GM18867 (cell line): ENCODE data around the gene UNC13A.
A peak's percentile ranks its signal among the peaks of the same experiment; 100 is the strongest.
"Not testable (repeated sequence)": the region's sequence is repeated elsewhere in the genome, so short reads cannot be mapped to it uniquely, and the experiment has no call there.

Experiments used
- ATAC-seq: cut with Tn5 transposase; IDR thresholded peaks from one replicate; pipeline ENCODE4 v1.9.1; 2021; ENCODE audit warnings: mild to moderate bottlenecking, moderate library complexity; ENCODE audit not compliant: unreplicated experiment

Gene UNC13A

GRCh38 chr19:17606590-17607185 lies 81.5 kb downstream of the UNC13A start:
- ATAC-seq = no peak

DNA sequence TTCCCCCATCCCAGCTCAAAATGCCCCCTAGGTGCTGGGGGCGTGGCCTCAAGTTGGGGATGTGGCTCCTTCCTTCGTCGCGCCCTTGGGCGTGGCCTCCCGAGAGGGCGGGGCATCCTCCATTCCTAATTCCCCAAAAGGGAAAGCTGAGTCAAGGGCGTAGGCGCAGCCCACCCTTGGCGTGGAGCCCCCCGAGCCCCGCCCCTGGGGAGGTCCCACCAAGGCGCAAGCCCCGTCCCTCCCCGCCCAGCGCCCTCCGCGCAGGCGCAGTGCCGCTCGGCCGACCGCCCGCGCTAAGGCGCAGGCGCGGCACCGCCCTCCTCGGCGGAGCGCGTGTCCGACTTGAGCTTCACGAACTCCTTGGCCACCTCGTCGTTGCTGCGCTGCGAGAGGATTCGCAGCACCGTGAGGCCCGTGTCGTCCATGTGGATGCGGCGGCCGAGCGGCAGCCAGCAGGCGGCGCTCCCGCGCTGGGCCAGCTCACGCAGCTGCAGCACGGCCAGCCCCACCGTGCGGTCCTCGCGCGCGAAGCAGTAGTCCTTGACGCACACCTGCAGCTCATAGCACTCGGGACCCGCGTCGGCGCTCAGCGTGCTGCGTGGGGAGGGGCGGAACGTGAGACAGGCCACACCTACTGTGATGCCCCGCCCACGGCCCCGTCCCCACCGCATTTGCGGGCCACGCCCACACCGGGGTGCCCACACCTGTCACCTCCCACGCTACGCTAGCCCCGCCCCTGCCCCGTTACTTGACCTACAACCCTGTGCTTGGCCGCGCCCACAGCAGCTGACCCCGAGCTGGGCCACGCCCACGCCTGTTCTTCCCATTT lies 82.2 kb downstream of the UNC13A start:
- peak; percentile 77 for ATAC-seq

DNA sequence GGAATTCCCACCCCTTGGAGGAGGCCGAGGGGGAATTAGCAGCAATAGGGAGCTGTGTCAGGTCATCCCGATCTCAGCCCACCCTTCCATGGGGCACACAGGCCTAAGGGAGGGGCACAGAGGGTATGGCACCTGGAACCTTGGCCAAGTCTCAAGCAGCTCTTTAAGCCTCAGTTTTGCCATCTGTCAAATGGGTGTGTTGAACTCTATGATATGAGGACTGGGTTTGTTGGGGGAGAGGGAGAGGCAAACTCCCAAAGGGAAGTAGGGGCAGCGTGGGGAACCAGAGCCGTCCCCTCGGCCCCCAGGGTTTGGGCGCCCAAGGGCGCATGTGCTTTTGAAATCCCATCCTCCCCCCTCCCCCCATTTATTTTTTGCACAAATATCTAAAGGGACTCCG lies 83.0 kb downstream of the UNC13A start:
- no peak for ATAC-seq

DNA sequence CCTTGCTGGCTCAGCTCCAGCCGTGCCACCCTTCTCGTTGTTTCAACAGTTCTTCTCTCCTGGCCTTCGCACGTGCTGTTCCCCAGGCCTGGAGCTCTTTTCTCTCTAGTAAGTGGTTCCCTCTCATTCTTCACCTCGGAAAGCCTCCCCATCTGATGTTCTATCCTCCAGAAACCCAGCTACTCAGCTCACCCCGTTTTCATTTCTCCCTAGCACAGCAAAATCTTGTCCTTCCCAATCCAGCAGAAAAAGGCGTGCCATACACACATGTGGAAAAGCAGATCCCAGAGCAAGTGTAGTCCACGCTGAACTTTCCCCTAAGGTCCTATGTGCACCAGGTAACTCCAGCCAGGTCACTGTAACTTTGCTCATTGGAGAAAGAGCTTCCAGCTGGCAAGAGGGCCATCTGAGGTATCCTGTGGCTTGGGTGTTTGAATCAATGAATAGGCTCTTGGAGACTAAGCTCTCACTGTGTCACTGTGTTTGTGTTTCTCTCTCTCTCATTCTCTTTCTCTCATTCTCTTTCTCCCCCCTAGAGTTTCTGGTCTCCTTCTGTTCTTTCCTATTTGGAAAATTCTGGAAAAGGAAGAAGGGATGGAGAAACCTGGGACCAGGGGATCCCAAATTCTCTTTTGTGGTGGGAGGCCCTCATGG lies 83.7 kb downstream of the UNC13A start:
- no peak for ATAC-seq

DNA sequence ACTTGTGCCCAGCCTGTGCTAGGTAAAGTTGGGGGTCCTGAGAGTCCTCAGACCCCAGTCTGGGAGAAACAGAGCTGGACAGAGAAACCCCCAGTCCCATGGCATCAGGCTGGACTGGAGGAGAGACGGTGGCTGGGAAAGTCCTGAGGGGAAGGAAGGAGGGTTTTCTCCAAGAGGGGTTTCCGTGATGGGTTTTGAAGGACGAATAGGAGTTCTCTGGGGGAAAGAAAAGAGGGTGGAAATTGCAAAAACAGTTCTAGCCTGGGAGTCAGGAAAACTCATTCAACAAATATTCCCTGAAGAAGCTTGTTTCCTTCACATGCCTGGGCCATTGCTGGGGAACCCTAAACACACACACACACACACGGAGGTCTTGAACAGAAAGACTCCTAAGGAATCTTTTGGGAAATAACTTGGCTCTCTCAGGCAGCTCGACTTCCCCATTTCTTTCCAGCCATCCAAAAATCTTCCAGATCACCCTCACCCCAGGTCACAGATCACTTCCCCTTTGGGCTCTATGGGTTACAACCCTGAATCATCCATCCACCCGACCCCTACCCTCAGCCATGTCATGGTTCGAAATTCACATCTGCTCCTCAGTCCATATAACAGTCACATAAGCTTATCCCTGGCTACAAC lies 85.2 kb downstream of the UNC13A start:
- ATAC-seq = no peak

GRCh38 chr19:17602217-17602616 lies 85.9 kb downstream of the UNC13A start:
- ATAC-seq = no peak

GRCh38 chr19:17601683-17602082 lies 86.5 kb downstream of the UNC13A start:
- ATAC-seq = no peak

- ATAC-seq = no peak
Measured at GRCh38 chr19:17599780-17600179, 88.4 kb downstream of the UNC13A start.

DNA sequence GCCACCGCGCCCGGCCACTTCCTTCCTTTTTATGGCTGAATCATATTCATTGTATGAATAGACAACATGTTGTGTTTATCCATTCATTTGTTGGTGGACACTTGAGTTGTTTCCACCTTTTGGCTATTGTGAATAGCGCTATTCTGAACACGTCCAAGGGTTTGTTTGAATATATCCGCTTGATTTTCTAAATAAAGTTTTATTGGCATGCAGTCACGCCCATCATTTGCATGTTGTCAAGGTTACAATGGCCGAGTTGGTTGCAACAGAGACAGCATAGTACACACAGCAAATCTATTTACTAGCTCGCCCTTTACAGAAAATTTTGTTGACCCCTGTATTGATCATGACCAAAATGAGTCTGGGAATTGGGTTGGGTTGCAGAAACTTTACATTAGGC lies 89.2 kb downstream of the UNC13A start:
- no peak for ATAC-seq

- not testable (repeated sequence) for ATAC-seq
Measured at GRCh38 chr19:17598063-17598462, 90.1 kb downstream of the UNC13A start.

- ATAC-seq = not testable (repeated sequence)
Measured at GRCh38 chr19:17594296-17594695, 93.9 kb downstream of the UNC13A start.

- ATAC-seq = no peak
Measured at GRCh38 chr19:17590866-17591265, 97.3 kb downstream of the UNC13A start.

- ATAC-seq = not testable (repeated sequence)
Measured at GRCh38 chr19:17585395-17585794, 102.8 kb downstream of the UNC13A start.

DNA sequence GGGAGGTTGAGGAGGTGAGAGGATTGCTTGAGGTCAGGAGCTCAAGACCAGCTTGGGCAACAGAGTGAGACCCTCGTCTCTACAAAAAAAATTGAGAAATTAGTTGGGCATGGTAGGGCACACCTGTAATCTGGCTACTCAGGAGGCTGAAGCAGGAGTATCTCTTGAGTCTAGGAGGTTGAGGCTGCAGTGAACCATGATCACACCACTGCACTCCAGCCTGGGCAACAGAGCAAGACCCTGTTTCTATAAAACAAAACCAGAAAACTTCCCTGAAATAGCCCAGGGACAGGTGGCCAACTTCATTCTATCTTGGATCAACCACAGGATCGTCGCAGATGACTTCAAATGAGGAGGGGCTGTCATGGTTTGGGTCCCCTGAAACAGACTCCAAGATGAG lies 104.0 kb downstream of the UNC13A start:
- ATAC-seq = no peak

GRCh38 chr19:17582613-17583012 lies 105.5 kb downstream of the UNC13A start:
- no peak for ATAC-seq

DNA sequence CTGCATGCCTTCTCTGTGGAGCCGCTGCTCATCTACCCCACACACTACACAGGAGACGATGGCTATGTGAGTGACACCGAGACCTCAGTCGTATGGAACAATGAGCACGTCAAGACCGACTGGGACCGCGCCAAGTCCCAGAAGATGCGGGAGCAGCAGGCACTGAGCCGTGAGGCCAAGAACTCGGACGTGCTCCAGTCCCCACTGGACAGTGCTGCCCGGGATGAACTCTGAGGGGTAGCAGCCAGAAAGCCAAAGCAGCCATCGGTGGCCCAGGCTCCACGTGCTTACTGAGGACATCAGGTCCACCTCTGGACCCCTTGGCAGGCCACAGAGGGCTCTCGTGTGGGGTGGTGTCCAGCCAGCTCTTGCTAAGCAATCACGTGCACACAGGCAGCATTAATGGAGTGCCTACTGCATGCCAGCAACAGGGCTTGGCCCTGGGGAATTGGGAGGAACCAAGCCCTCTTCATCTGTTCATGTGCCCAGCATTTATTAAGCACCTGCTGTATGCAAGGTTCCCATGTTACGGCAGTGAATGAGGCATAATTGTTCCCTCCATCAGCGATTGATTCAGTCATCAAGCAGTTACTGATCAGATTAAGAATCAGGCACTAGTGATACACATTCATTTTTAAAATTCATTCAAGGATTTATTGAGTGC lies 106.8 kb downstream of the UNC13A start:
- no peak for ATAC-seq

DNA sequence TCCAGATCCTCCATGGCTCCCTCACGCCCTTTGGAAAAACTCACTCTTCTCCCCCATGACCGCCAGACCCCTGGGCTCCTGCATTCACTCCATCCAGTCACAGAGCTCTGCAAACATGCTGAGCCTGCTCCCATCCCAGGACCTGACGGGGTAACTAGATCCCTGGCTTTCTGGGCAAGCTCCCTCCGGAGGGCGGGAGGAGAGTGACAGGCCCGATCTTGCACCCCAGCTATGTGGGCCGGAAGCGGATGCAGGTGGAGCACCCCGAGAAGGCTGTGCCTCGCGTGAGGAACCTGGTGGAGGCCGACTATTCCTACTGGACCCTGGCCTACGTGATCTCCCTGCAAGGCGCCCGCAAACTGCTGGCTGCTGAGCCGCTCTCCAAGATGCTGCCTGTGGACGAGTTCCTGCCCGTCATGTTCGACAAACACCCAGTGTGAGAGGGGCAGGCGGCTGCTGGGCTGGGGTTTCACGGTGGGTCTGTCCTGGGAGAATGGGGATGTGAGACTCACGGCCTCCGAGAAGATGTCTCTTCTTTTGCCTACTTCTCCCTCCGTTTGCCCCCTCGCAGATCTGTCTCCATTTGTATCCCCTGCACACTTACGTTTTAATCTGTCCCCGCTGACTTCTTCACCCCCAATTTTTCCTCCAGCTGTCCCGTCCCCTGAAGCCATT lies 107.5 kb downstream of the UNC13A start:
- no peak for ATAC-seq

DNA sequence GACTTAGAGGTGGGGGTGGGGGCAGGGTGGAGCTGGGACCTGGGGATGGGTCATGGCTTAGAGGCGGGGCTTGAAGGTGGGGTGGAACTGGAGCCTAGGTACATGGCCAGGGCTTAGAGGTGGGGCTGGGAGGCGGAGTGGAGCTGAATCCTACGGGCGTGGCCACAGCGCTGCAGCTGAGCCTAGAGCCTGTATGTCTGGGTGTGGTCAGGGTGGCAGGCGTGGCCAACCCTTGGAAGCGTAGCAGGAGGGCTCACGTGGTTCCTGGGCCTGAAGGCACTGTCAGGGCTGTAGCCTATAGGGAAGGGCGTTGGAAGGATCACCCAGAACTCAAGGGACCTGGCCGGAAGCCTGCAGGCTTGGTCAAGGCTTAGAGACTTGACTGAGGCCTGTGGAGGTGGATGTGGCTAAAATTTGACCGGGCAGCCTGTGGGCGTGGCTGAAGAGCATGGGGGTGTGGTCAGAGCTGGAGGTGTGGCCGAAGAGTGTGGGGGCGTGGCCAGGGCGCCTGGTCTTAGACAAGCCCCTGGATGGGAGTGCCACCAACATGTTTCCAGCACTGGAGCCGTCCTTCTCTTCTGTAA lies 108.4 kb downstream of the UNC13A start:
- ATAC-seq = peak; percentile 41

GRCh38 chr19:17577457-17578097 lies 110.6 kb downstream of the UNC13A start:
- ATAC-seq = no peak
